Aorta (tissue), 5 donors: ENCODE measurements around the gene IDH3A. TPM values are rescaled to one million over a fixed set of nuclear protein-coding genes. Genes with fewer than 3 reads are reported as not detected.

Experiments used
- ATAC-seq: fragments of 200-7000 bp; cut with Tn5 transposase; one replicate; pipeline ENCODE4 v1.9.1; 2022; ENCODE audit warnings: moderate library complexity; ENCODE audit not compliant: low FRiP score
- DNase-seq, 2 donors: peaks; one replicate each; pipeline ENCODE4 v3.0.0-alpha.2; 2020
- H3K27ac ChIP-seq, 2 donors: one replicate each; pipeline ENCODE4 v1.5.1; 2013; ENCODE audit warnings: low read length in 2 of 2, mild to moderate bottlenecking in 2 of 2, moderate library complexity in 2 of 2, control low read depth in 1 of 2, inconsistent platforms in 1 of 2, low read depth in 1 of 2
- H3K27me3 ChIP-seq, 2 donors: one replicate each; pipeline ENCODE4 v1.6.1; 2013; ENCODE audit warnings: control low read depth in 1 of 2, low read length in 1 of 2, mild to moderate bottlenecking in 1 of 2, moderate library complexity in 1 of 2; ENCODE audit not compliant: insufficient read depth in 2 of 2, control insufficient read depth in 1 of 2
- H3K36me3 ChIP-seq, 2 donors: one replicate each; pipeline ENCODE4 v1.6.1; 2013; ENCODE audit warnings: control low read depth in 1 of 2, low read length in 1 of 2, mild to moderate bottlenecking in 1 of 2; ENCODE audit not compliant: insufficient read depth in 2 of 2, control insufficient read depth in 1 of 2
- H3K4me1 ChIP-seq, 2 donors: one replicate each; pipeline ENCODE4 v1.6.1; 2013; ENCODE audit warnings: low read length in 2 of 2, control low read depth in 1 of 2, mild to moderate bottlenecking in 1 of 2, moderate library complexity in 1 of 2; ENCODE audit not compliant: insufficient read depth in 2 of 2, control insufficient read depth in 1 of 2
- H3K4me3 ChIP-seq, 2 donors: one replicate each; pipeline ENCODE4 v1.5.1; 2013; ENCODE audit warnings: low read length in 2 of 2, control low read depth in 1 of 2, mild to moderate bottlenecking in 1 of 2
- H3K9me3 ChIP-seq: one replicate; pipeline ENCODE4 v1.6.1; 2013; ENCODE audit warnings: mild to moderate bottlenecking, low read length; ENCODE audit not compliant: control insufficient read depth
- WGBS, 2 donors: extraction: QIAGEN DNeasy Blood & Tissue Kit; methylation state at CpG; one replicate each; pipeline ENCODE4 v1.1.7; 2013; 5-methylcytosine and 5-hydroxymethylcytosine counted together
- intact Hi-C, 2 donors: fragments of 100-400 bp; cut with DNase I; formaldehyde crosslinking; loops; one replicate each; pipeline versions ENCODE4 v1.14.2 to v1.15.0; 2022
- polyA plus RNA-seq, 2 donors: library from polyadenylated mRNA; stranded (reverse); fragments of 200-250 nt; gene quantifications; one replicate each; pipeline ENCODE4 v1.2.3, GENCODE V29; 2013
- total RNA-seq, 2 donors: library from RNA; stranded (reverse); fragmentation: NEBNext Ultra II Directional; extraction: Animal tissue kit (Norgen Biotek cat#: 25700); gene quantifications; one replicate each; pipeline ENCODE4 v1.2.1, GENCODE V29; 2021
- donor health status: healthy with polysubstance abuse.
- donor health status: Bipolar disorder and iron deficiency.
- donor health status: DM: no; HTN: no; CAD: no.
- donor health status: DM: no; HTN: no; CAD: no.
- donor health status: DM: yes; HTN: yes; CAD: no.

The IDH3A gene
- total and polyA plus RNA-seq, 4 donors = 36.7 to 99.3 (median 64.5) TPM

DNA sequence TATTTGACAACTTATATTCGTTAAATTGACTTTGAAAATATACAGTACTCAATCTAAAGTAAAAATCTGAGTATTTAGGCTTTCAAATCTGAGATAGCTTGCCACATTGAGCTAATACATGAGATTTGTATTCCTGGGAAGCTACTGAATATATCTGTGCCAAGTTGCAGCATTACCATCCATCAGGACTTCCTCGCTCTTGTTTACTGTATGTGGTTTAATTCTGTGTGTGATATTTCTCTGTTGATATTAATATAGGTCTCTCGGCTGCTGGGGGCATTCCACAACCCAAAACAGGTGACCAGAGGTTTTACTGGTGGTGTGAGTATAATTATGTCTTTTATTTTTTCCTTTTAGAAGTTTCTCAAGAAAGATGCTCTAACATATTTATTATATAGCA, 5.8 kb downstream of the IDH3A start:
- intact Hi-C loops = no loop called here
- ATAC-seq = no peak
- 57% methylated on average over 3 of the region's 3 CpGs for WGBS, 2 donors

DNA sequence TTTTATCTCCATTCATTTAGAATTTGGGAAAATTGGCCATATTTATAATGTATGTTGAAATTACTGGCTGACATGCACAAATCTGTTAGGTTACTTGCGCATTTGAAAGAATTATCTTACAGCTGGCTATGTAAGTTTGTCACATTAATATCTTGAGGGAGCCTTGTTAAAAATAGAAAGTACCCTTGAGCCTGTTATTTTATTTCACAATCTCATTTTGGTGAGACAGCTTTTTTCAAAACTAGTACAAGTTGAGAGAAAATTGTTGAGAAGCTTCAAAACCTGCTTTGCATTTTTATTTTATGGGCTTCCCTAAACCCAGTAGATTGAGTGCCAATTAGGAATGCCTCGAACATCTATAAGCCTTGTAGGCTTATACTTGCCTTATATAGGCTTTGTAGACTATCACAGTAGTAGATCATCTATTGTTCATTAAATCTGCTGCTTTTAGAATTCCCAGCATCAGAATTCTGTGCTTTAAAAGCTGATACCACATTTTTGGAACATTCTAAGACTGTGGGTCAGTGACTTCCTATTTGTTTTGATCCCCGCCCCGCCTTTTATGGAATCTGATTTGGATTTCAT, 6.3 kb downstream of the IDH3A start:
- H3K4me1 ChIP-seq = peaks cover 3 to 4% of the 10 kb centered on the region in 2 donors
- H3K4me3 ChIP-seq = peak overlapping the region in 1 of 2 donors; percentile 1
- intact Hi-C loops = no loop called here
- WGBS, 2 donors = 37 to 38% methylated on average over 4 of the region's 4 CpGs
- no peak for DNase-seq
- no peak for ATAC-seq
- H3K27ac ChIP-seq = peak overlapping the region in 1 of 2 donors; percentile 43
- peaks cover 0 to 3% of the 10 kb centered on the region in 2 donors for H3K36me3 ChIP-seq
- no peaks in the 10 kb centered on the region for H3K27me3 ChIP-seq
- no peaks in the 10 kb centered on the region for H3K9me3 ChIP-seq

More for the DNA sequence above, 5.8 kb downstream of the IDH3A start:
- Histone ChIP-seq H3K4me1 (peaks cover 3 to 4% of the 10 kb centered on the region in 2 donors), H3K9me3 (no peaks in the 10 kb centered on the region), H3K36me3 (peaks cover 0 to 3% of the 10 kb centered on the region in 2 donors), H3K27ac (peak overlapping the region in 1 of 2 donors; percentile 7), H3K27me3 (no peaks in the 10 kb centered on the region), H3K4me3 (no peak overlapping the region)
- DNase-seq = no peak

DNA sequence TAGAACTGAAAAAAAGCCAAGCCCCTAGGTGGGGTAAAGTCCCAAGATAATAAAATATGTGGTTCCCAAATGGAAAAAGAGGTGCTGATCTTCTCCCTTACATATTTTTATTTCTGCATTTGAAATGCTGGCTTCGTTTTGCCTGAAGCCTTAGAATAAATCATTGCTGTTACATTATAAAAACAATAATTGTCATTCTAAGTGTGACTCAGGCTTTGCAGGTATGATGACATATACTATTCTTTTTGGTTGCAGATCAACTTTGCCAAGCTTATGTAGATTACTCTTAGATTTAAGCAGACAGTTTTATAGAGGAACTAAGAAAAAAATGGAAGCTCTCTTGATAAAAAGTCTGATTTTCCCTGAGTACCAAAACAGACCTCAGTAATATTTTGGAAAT, 7.5 kb downstream of the IDH3A start:
- intact Hi-C loops = no loop called here
- WGBS, 2 donors = 54 to 57% methylated on average over 1 of the region's 1 CpG
- no peaks in the 10 kb centered on the region for H3K9me3 ChIP-seq
- peaks cover 0 to 6% of the 10 kb centered on the region in 2 donors for H3K36me3 ChIP-seq
- ATAC-seq = no peak
- H3K27me3 ChIP-seq = no peaks in the 10 kb centered on the region
- H3K4me1 ChIP-seq = peaks cover 3 to 4% of the 10 kb centered on the region in 2 donors
- DNase-seq = no peak
- H3K4me3 ChIP-seq = no peak overlapping the region
- H3K27ac ChIP-seq = no peak overlapping the region

DNA sequence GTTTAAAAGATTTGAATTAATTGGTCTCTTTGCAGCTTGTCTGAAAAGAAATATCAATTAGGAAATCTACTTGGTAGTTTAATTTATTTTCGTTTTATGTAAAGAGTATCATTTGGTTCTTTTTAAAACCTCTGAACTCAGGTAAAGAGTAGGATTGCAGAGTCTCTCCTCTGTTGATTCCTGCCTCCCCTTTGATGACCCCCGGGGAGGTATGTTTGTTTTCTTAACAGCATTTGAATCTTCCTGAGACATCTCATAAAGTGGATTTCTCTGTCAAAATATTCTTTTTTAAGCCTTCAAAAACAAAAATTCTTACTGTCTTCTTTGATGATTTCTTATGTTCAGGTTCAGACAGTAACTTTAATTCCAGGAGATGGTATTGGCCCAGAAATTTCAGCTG, 8.0 kb downstream of the IDH3A start:
- Histone ChIP-seq H3K36me3 (peaks cover 2 to 6% of the 10 kb centered on the region in 2 donors), H3K27ac (no peak overlapping the region), H3K27me3 (no peaks in the 10 kb centered on the region), H3K4me1 (peaks cover 3 to 4% of the 10 kb centered on the region in 2 donors), H3K4me3 (no peak overlapping the region), H3K9me3 (no peaks in the 10 kb centered on the region)
- intact Hi-C loops = no loop called here
- 58 to 69% methylated on average over 1 to 2 of the region's 2 CpGs for WGBS, 2 donors
- ATAC-seq (no peak), DNase-seq (no peak)

DNA sequence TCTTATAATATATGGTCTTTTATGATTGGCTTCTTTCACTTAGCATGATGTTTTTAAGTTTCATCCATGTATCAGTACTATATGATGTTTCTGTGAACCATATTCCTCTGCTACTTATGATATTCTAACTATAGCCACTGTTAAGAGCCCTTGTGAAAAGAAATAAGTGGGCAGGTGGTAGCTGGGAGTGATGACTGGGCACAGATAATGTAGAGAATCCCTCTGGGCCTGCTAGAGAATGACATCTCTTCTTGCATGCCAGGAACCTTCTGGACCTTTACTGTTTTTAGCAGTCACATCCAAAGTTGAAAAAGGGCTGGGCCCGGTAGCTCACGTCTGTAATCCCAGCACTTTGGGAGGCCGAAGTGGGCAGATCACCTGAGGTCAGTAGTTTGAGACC, 10.2 kb downstream of the IDH3A start:
- 93 to 95% methylated on average over 3 of the region's 3 CpGs for WGBS, 2 donors
- peaks cover 2 to 6% of the 10 kb centered on the region in 2 donors for H3K36me3 ChIP-seq
- no peaks in the 10 kb centered on the region for H3K27me3 ChIP-seq
- peaks cover 3 to 4% of the 10 kb centered on the region in 2 donors for H3K4me1 ChIP-seq
- ATAC-seq (no peak), DNase-seq (no peak)
- H3K9me3 ChIP-seq = no peaks in the 10 kb centered on the region
- no peak overlapping the region for H3K4me3 ChIP-seq
- intact Hi-C loops = no loop called here
- H3K27ac ChIP-seq = no peak overlapping the region

DNA sequence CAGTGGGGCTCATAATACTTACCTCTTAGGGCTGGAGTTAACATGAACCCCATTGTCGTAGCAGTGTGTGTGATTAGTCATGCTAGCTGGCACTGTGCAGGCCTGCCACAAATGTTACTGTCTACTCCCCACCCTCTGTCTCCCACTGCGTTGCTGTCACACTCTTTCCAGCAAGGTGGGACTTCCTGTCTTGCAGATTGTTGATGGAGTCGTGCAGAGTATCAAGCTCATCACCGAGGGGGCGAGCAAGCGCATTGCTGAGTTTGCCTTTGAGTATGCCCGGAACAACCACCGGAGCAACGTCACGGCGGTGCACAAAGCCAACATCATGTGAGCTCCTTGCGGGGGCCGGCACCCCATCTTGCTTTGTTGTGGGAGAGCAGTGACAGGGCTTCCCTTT, 12.9 kb downstream of the IDH3A start:
- H3K27ac ChIP-seq = no peak overlapping the region
- no peak overlapping the region for H3K4me3 ChIP-seq
- H3K27me3 ChIP-seq = no peaks in the 10 kb centered on the region
- DNase-seq (no peak), ATAC-seq (no peak)
- intact Hi-C loops = no loop called here
- H3K4me1 ChIP-seq = no peaks in the 10 kb centered on the region
- 89 to 91% methylated on average over 13 of the region's 13 CpGs for WGBS, 2 donors
- H3K9me3 ChIP-seq = no peaks in the 10 kb centered on the region
- peaks cover 7 to 10% of the 10 kb centered on the region in 2 donors for H3K36me3 ChIP-seq

DNA sequence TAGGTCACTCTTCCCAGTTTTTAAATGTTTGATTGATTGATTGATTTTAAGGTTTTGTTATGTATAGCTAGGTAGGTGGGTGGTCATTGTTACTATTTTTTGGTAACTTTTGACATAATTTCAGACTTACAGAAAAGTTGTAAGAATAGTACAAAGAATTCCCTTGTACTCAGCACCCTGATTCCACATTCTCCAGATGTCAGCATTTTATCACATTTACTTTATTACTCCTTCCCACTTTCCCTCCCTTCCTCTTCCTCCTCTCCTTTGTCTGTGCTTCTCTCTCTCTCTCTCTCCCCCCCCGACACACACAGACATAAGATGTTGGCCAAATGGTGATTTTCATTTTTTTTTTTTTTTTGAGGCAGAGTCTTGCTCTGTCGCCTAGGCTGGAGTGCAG, 14.8 kb downstream of the IDH3A start:
- no peak overlapping the region for H3K27ac ChIP-seq
- no peaks in the 10 kb centered on the region for H3K4me1 ChIP-seq
- H3K36me3 ChIP-seq = peaks cover 7 to 10% of the 10 kb centered on the region in 2 donors
- H3K9me3 ChIP-seq = no peaks in the 10 kb centered on the region
- no peaks in the 10 kb centered on the region for H3K27me3 ChIP-seq
- H3K4me3 ChIP-seq = no peak overlapping the region
- ATAC-seq = no peak
- intact Hi-C loops = no loop called here
- DNase-seq = no peak
- 95 to 100% methylated on average over 2 of the region's 2 CpGs for WGBS, 2 donors

DNA sequence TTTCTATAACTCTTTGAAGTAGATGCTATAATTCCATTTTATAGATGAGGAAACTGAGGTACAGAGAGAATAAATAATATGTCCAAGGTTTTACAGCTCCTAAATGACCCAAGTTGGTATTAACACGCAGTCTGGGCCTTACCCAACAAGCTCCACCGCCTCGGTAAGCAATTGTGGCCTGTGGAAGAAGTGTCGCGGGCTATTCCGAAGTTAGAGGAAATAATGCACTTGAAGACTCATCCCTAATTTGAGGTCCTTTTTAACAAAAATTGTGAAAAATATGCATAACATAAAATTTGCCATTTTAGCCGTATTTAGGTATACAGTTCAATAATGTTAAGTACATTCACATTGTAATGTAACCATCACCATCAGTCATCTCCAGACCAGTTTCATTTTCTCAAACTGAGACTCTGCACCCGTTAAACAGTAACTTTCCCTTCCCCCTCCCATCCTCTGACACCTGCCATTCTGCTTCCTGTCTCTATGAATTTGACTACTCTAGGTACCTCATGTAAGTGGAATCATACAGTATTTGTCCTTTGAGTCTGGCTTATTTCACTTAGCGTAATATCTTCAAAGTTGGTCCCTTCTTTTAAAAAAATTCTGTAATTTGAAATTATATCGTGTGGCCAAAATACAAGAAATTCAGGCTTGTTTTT, 18.2 kb downstream of the IDH3A start:
- intact Hi-C loops = no loop called here
- Histone ChIP-seq H3K36me3 (peaks cover 7 to 19% of the 10 kb centered on the region in 2 donors), H3K4me1 (no peaks in the 10 kb centered on the region), H3K27me3 (no peaks in the 10 kb centered on the region), H3K9me3 (peaks cover 2% of the 10 kb centered on the region), H3K27ac (no peak overlapping the region), H3K4me3 (no peak overlapping the region)
- WGBS, 2 donors = 94% methylated on average over 10 of the region's 10 CpGs
- no peak for ATAC-seq
- DNase-seq = no peak

DNA sequence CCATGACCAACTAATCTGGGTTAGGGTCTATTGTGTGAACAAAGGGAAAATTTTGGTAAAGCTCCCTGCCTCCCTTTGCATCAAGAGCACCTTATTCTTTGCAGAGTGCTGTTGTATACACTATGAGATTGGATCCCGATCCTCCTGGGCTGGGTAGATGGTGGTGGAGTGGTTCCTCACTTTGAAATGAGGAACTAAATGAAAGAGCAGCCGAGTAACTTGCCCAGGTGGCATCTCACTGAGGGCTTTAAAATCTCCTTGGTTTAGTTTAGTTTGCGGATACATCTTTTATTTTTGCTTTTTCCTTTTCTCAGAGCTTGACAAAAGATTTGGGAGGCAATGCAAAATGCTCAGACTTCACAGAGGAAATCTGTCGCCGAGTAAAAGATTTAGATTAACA, 19.4 kb downstream of the IDH3A start:
- Histone ChIP-seq H3K4me1 (no peaks in the 10 kb centered on the region), H3K36me3 (peaks cover 7 to 21% of the 10 kb centered on the region in 2 donors), H3K27ac (no peak overlapping the region), H3K27me3 (no peaks in the 10 kb centered on the region), H3K9me3 (peaks cover 2% of the 10 kb centered on the region), H3K4me3 (no peak overlapping the region)
- WGBS, 2 donors = 88 to 89% methylated on average over 5 of the region's 5 CpGs
- intact Hi-C loops = no loop called here
- DNase-seq (no peak), ATAC-seq (no peak)
